SK-N-SH (cell line): ENCODE measurements around the gene ENDOV.

ENCODE experiments used
- CHD2 ChIP-seq: fragments of 150-350 bp; IDR thresholded peaks from 2 replicates; pipeline ENCODE4 v1.6.1; 2018; ENCODE audit warnings: low read length; ENCODE audit not compliant: partially characterized antibody
- EP300 ChIP-seq, 2 experiments: IDR thresholded peaks; 2 replicates each; pipeline versions ENCODE4 v1.4.0 to v1.6.1; 2012; ENCODE audit warnings: borderline replicate concordance in 1 of 2, low read depth in 1 of 2, low read length in 1 of 2
- FOXJ3 ChIP-seq: sonication (generic); formaldehyde crosslinking; IDR thresholded peaks from 2 replicates; pipeline ENCODE4 v1.5.1; 2020; ENCODE audit warnings: mild to moderate bottlenecking, missing genetic modification reagents
- FOXM1 ChIP-seq: IDR thresholded peaks from 2 replicates; pipeline ENCODE4 v1.4.0; 2012; ENCODE audit warnings: low read depth, mild to moderate bottlenecking
- JUND ChIP-seq: IDR thresholded peaks from 2 replicates; pipeline ENCODE4 v1.4.0; 2012
- MXI1 ChIP-seq: IDR thresholded peaks from 2 replicates; pipeline ENCODE4 v1.6.1; 2012; ENCODE audit warnings: mild to moderate bottlenecking, low read depth, low read length, improper control_type of control experiment
- POLR2AphosphoS5 ChIP-seq: IDR thresholded peaks from 2 replicates; pipeline ENCODE4 v1.6.1; 2012; ENCODE audit warnings: low read depth, low read length
- RAD21 ChIP-seq: IDR thresholded peaks from 2 replicates; pipeline ENCODE4 v1.6.1; 2012; ENCODE audit warnings: mild to moderate bottlenecking, low read length
- REST ChIP-seq: IDR thresholded peaks from 2 replicates; pipeline ENCODE4 v1.6.1; 2012; ENCODE audit warnings: mild to moderate bottlenecking, low read depth, low read length, moderate library complexity
- SMC3 ChIP-seq: IDR thresholded peaks from 2 replicates; pipeline ENCODE4 v1.6.1; 2012; ENCODE audit warnings: low read depth, low read length, improper control_type of control experiment
- TAF1 ChIP-seq: IDR thresholded peaks from 2 replicates; pipeline ENCODE4 v1.6.1; 2012; ENCODE audit warnings: low read depth, mild to moderate bottlenecking, low read length, moderate library complexity, borderline replicate concordance
- TEAD4 ChIP-seq: IDR thresholded peaks from 2 replicates; pipeline ENCODE4 v1.4.0; 2012; ENCODE audit warnings: mild to moderate bottlenecking, borderline replicate concordance; ENCODE audit not compliant: insufficient read depth
- USF2 ChIP-seq: fragments of 150-350 bp; IDR thresholded peaks from 2 replicates; pipeline ENCODE4 v1.6.1; 2017; ENCODE audit warnings: antibody characterized with exemption, low read length, low read depth, borderline replicate concordance
- TF ChIP-seq, protein P1 (sequence below): fragments of 200-600 bp; sonication (generic); IDR thresholded peaks from 2 replicates; pipeline ENCODE4 v1.6.1; 2017; ENCODE audit warnings: antibody characterized with exemption, mild to moderate bottlenecking, moderate library complexity

DNA sequence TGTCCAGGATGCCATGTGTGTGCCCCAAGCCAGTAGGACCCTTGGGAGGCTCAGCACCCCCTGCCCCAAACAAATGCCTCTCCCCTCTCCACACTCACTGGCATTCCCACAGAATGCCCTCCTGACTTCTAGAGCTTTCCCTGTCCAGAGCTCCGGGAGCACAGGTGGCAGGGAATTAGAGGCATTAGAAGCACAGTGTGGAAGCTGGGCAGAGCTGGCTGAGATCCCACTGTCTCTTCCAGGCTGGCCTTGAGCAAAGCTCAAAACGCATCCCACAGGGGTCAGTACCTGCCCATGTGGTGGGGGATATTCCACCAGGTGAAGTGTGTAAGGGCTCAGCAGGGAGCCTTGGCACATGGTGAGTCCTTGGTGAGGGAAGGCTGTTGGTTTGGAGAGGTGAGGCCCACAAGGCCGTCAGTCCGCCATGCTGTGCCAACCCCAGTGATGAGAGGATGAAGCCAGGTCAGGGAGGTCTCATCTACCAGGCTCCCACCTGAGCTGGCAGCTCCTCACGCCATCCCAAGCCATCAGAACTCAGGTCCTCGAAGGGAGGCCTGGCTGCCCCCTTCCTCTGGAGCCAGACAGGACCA lies 18.1 kb downstream of the ENDOV start:
- TF ChIP-seq, protein P1, sequence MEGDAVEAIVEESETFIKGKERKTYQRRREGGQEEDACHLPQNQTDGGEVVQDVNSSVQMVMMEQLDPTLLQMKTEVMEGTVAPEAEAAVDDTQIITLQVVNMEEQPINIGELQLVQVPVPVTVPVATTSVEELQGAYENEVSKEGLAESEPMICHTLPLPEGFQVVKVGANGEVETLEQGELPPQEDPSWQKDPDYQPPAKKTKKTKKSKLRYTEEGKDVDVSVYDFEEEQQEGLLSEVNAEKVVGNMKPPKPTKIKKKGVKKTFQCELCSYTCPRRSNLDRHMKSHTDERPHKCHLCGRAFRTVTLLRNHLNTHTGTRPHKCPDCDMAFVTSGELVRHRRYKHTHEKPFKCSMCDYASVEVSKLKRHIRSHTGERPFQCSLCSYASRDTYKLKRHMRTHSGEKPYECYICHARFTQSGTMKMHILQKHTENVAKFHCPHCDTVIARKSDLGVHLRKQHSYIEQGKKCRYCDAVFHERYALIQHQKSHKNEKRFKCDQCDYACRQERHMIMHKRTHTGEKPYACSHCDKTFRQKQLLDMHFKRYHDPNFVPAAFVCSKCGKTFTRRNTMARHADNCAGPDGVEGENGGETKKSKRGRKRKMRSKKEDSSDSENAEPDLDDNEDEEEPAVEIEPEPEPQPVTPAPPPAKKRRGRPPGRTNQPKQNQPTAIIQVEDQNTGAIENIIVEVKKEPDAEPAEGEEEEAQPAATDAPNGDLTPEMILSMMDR = no peak
- TF ChIP-seq CHD2 = no peak
- no peak for TF ChIP-seq REST
- TF ChIP-seq USF2 = no peak
- no peak for TF ChIP-seq POLR2AphosphoS5
- TF ChIP-seq TEAD4 = no peak
- no peak for TF ChIP-seq FOXJ3
- TF ChIP-seq EP300 (IDR thresholded peaks at IDR 0.05; ENCODE audit: borderline replicate concordance in 1 of 2, low read depth in 1 of 2, low read length in 1 of 2) = no peak
- TF ChIP-seq TAF1 = no peak
- TF ChIP-seq FOXM1 = no peak
- no peak for TF ChIP-seq MXI1
- no peak for TF ChIP-seq JUND
- no peak for TF ChIP-seq SMC3
- TF ChIP-seq RAD21 = no peak
